K562 (cell line): Measurements from ENCODE around the gene ENTPD8. TPM values are rescaled to one million over a fixed set of nuclear protein-coding genes. Genes with fewer than 3 reads are reported as not detected.

Experiments used
- FOXP1 ChIP-seq: sonication (generic); formaldehyde crosslinking; IDR thresholded peaks from 2 replicates; pipeline ENCODE4 v1.8.0; 2022; ENCODE audit warnings: mild to moderate bottlenecking, missing genetic modification reagents
- FOXP4 ChIP-seq: sonication (generic); formaldehyde crosslinking; IDR thresholded peaks from 2 replicates; pipeline ENCODE4 v1.8.0; 2022; ENCODE audit warnings: mild to moderate bottlenecking, missing genetic modification reagents, borderline replicate concordance
- GABPA ChIP-seq: fragments of 200-800 bp; sonication (Bioruptor generic); conservative IDR thresholded peaks from 2 replicates; pipeline ENCODE4 v1.6.1; 2016; ENCODE audit warnings: low read depth, missing genetic modification characterization, missing compliant biosample characterization
- GTF2F1 ChIP-seq: IDR thresholded peaks from 2 replicates; pipeline ENCODE4 v1.6.1; 2011; ENCODE audit warnings: low read depth, low read length, improper control_type of control experiment
- HSF4 ChIP-seq: fragments of 250-450 bp; sonication (Bioruptor Pico); IDR thresholded peaks from 2 replicates; pipeline ENCODE4 v2.1.2; 2022; ENCODE audit warnings: mild to moderate bottlenecking, moderate library complexity, borderline replicate concordance
- KLF10 ChIP-seq: fragments of 250-450 bp; sonication (Bioruptor Pico); IDR thresholded peaks from 2 replicates; pipeline ENCODE4 v1.6.1; 2021; ENCODE audit warnings: matching md5 sums
- NCOA6 ChIP-seq: fragments of 450-650 bp; IDR thresholded peaks from 2 replicates; pipeline ENCODE4 v1.6.1; 2017; ENCODE audit warnings: mild to moderate bottlenecking
- PHF8 ChIP-seq: fragments of 200-600 bp; sonication (generic); IDR thresholded peaks from 2 replicates; pipeline ENCODE4 v1.6.1; 2012; ENCODE audit warnings: mixed run types, mild to moderate bottlenecking, inconsistent platforms, low read length, moderate library complexity, borderline replicate concordance
- POLR2AphosphoS5 ChIP-seq: IDR thresholded peaks from 2 replicates; pipeline ENCODE4 v1.6.1; 2011; ENCODE audit warnings: mild to moderate bottlenecking, low read depth, low read length, moderate library complexity; ENCODE audit not compliant: control insufficient read depth, insufficient read depth
- RBM22 ChIP-seq: fragments of 200-400 bp; formaldehyde crosslinking; IDR thresholded peaks from 2 replicates; pipeline ENCODE4 v1.6.1; 2018; ENCODE audit warnings: low read length, low read depth; ENCODE audit not compliant: poor library complexity, severe bottlenecking
- RBM39 ChIP-seq: fragments of 200-400 bp; formaldehyde crosslinking; optimal IDR thresholded peaks from 2 replicates; pipeline ENCODE3; 2018; ENCODE audit warnings: low read depth, low read length
- ZBED1 ChIP-seq: IDR thresholded peaks from 2 replicates; pipeline ENCODE4 v1.6.1; 2014
- ZNF318 ChIP-seq, 2 experiments: fragments of 450-650 bp; IDR thresholded peaks; 2 replicates each; pipeline ENCODE4 v1.6.1; 2016; ENCODE audit warnings: mild to moderate bottlenecking in 2 of 2, borderline replicate concordance in 1 of 2, low read depth in 1 of 2, moderate library complexity in 1 of 2
- polyA plus RNA-seq, 8 experiments: library from polyadenylated mRNA; depleted of rRNA in 4 of 8; stranded (reverse) in 5 of 8; unstranded in 3 of 8; fragments of >200 nt; fragmentation: Nextera tagmentation in 2 of 8; fragmentation: Illumina TruSeq in 1 of 8; extraction: Ambion mirVana in 2 of 8; extraction: Trizol in 1 of 8; gene quantifications; 2 replicates each; pipeline versions ENCODE4 v1.2.1 to v1.2.3, GENCODE V29; 2011 to 2014; ENCODE audit warnings: inconsistent platforms in 1 of 8, missing spikeins in 1 of 8
- total RNA-seq, 7 experiments: library from RNA; depleted of rRNA in 6 of 7; stranded (reverse); fragments of >200 nt in 6 of 7; fragmentation: Illumina TruSeq in 2 of 7; extraction: Trizol in 2 of 7; gene quantifications; 2 replicates each; pipeline versions ENCODE4 v1.2.1 to v1.2.3, GENCODE V29; 2011 to 2021; ENCODE audit warnings: low replicate concordance in 1 of 7

Gene ENTPD8
- total and polyA plus RNA-seq, 9 of the 15 experiments (the other 6 are each of a cell fraction or from before 2014, with no cell fraction given): 0.06 to 0.27 (median 0.19) TPM; not detected in 5

- TF ChIP-seq ZNF318 (IDR thresholded peaks at IDR 0.05; ENCODE audit: borderline replicate concordance in 1 of 2, low read depth in 1 of 2) (no peak), KLF10 (no peak), RBM39 (no peak), HSF4 (CRISPR knock-in tag) (0 out of 2 replicates have a peak, but pooled peaks have one; percentile 37), POLR2AphosphoS5 (peak; percentile 68; the same call in 1 of the 2 replicates), FOXP4 (no peak), PHF8 (peak; percentile 65; the same call in 1 of the 2 replicates), GTF2F1 (no peak), ZBED1 (0 out of 2 replicates have a peak, but pooled peaks have one; percentile 35), NCOA6 (no peak), RBM22 (peak; percentile 68), GABPA (tag) (peak; percentile 100), FOXP1 (CRISPR knock-in tag) (no peak)
Observed at GRCh38 chr9:137422604-137423513, 18.3 kb downstream of the ENTPD8 start, which contains the start of the genes EXD3 and NOXA1 (continued).
